GM23248 (cell line): ENCODE results near the gene SMC4.

Source experiments
- EZH2 ChIP-seq: fragments of 200-600 bp; sonication (generic); IDR thresholded peaks from 2 replicates; pipeline ENCODE4 v1.6.1; 2018; ENCODE audit warnings: antibody characterized with exemption, mild to moderate bottlenecking; ENCODE audit not compliant: insufficient read depth, poor library complexity, severe bottlenecking
- EZH2phosphoT487 ChIP-seq: fragments of 200-600 bp; sonication (generic); IDR thresholded peaks from 2 replicates; pipeline ENCODE4 v1.6.1; 2018; ENCODE audit warnings: antibody characterized with exemption, moderate library complexity, mild to moderate bottlenecking, low read depth; ENCODE audit not compliant: insufficient read depth

- TF ChIP-seq EZH2phosphoT487 (no peak), EZH2 (no peak)
Measured at GRCh38 chr3:160390565-160391138, 8.8 kb upstream of the SMC4 start.
